GDM1 (cell line): ENCODE measurements around the gene GSTK1.
A peak's percentile ranks its signal among the peaks of the same experiment; 100 is the strongest.

ENCODE experiments used
- DNase-seq: peaks from one replicate; lab custom pipeline; 2025; lab: John Stamatoyannopoulos, UW

The GSTK1 gene

DNA sequence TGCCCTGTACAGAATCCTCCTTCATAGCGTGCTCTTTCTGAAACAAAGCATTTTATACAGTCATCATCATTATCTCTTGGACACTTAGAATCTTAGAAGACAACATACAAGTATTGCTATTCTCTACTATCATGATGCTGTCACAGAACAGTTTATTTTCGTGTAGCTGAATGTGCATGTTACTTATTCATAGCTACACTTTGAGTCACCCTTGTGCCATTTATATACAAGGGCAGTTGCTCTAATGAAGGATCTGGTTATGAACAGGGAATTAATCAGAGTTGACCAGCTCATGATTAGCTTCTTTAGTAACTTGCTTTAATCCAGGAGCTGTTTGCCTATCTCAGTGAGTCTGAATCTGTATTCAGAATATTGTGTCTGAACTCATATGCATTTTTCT lies 36.1 kb downstream of the GSTK1 start:
- no peak for DNase-seq

- DNase-seq = peak; percentile 35
These were observed 36.6 kb downstream of the GSTK1 start for GRCh38 chr7:143299840-143300239.

GRCh38 chr7:143300959-143301935 lies 38.0 kb downstream of the GSTK1 start:
- DNase-seq = peak; percentile 78

- DNase-seq = no peak
These were observed 40.5 kb downstream of the GSTK1 start for GRCh38 chr7:143303733-143304132.

GRCh38 chr7:143304938-143305337 lies 41.7 kb downstream of the GSTK1 start:
- no peak for DNase-seq

DNA sequence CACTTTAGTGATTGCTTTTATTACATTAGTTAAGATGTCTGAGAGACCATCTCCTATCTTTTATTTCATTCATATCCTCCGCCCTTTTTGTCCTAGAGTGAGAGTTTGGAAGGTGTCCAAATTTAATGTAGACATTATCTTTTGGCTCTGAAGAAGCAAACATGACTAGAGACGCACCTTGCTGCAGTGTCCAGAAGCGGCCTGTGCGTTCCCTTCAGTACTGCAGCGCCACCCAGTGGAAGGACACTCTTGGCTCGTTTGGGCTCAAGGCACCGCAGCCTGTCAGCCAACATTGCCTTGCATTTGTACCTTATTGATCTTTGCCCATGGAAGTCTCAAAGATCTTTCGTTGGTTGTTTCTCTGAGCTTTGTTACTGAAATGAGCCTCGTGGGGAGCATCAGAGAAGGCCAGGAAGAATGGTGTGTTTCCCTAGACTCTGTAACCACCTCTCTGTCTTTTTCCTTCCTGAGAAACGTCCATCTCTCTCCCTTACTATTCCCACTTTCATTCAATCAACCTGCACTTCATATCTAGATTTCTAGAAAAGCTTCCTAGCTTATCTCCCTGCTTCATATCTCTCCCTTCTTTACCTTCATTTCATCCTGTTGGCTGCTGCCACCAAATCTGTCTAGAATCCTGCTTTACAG lies 42.3 kb downstream of the GSTK1 start:
- peak; percentile 49 for DNase-seq

- DNase-seq = no peak
These were observed 45.4 kb downstream of the GSTK1 start for GRCh38 chr7:143308632-143309031.

DNA sequence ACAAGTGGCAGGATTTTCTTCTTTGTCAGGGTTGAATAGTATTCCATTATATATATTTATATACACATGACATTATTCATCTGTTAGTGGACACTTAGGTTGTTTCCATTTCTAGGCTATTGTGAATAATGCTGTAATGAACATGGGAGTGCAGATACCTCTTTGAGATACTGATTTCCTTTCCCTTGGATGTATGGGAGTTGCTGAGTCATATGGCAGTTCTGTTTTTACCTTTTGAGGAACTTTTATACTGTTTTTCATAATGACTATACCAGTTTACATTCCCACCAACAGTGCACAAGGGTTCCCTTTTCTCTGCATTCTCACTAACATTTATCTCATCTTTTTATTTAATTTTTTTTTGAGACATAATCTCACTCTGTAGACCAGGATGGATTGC lies 50.9 kb downstream of the GSTK1 start:
- DNase-seq = peak; percentile 21

DNA sequence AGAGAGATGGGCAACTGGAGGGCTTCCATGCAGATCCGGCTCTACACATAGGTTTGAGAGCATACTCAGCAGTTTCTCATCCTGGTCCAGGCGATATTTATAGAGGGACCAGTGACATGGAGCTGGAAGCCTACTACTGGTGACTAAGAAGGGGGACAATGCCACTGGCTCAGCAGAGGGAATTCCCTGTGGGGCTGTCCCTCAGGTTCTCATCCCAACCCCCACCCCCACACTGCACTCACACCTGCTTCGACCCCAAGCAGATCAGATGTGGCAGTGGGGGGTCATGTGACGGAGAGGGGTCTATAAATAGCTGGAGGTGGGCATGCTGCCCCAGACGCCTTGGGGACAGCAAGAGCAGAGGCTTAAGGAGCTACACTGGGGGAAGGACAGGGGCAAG lies 52.5 kb downstream of the GSTK1 start, which contains the start of gene CLCN1:
Gene CLCN1, plus strand, starts transcription at position 336 of the 400 bp plus-strand sequence. CDS start 102 bp downstream, outside the sequence.
- DNase-seq = no peak

DNA sequence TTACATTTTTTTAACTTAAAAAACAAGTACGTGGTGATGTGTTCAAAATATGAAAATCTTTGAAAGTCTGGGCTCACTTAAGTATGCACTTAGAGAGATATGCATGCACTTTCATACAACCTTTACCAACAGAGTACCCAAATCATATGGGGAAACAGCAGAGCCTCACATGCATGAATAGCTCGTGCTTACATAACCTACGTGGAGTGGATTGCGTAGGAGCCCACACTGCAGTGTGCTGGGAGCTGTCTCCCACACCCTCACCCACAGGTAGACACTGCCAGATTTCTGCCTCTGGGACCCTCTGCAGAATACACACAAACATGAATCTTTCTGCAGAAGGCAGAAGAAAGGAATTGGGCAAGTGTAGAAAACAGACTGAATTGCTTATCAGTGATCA lies 53.3 kb downstream of the GSTK1 start:
- DNase-seq = no peak

GRCh38 chr7:143318661-143319060 lies 55.4 kb downstream of the GSTK1 start:
- no peak for DNase-seq
